ENCODE measurements around the gene OTUD5. TPM values are rescaled to one million over a fixed set of nuclear protein-coding genes. Genes with fewer than 3 reads are reported as not detected.
A peak's percentile ranks its signal among the peaks of the same experiment; 100 is the strongest.
"Not testable (repeated sequence)": the region's sequence is repeated elsewhere in the genome, so short reads cannot be mapped to it uniquely, and the experiment has no call there.

Gene OTUD5
- 67.2 TPM for polyA plus RNA-seq (ENCODE audit: insufficient read length)
- long read RNA-seq, donor 1, transcript OTUD5-202 (9 exons, 2,692 nt), result major isoform, 6 of 15 reads
- long read RNA-seq, donor 1, partial matches to known transcripts, result 7 of 15 reads
- long read RNA-seq, donor 1, other reads (novel, unspliced or antisense), result 0 of 15 reads
- long read RNA-seq, donor 2, partial matches to known transcripts, result 0 of 2 reads
- long read RNA-seq, donor 2, other reads (novel, unspliced or antisense), result 0 of 2 reads
- long read RNA-seq, donor 3, partial matches to known transcripts, result 69 of 83 reads
- long read RNA-seq, donor 3, other reads (novel, unspliced or antisense), result 11 of 83 reads
- long read RNA-seq, donor 4, result 0 reads
- long read RNA-seq, donor 5, partial matches to known transcripts, result 0 of 3 reads
- long read RNA-seq, donor 5, other reads (novel, unspliced or antisense), result 0 of 3 reads
- long read RNA-seq, donor 6, transcript OTUD5-202 (9 exons, 2,692 nt), result major isoform, 6 of 7 reads
- long read RNA-seq, donor 6, partial matches to known transcripts, result 0 of 7 reads
- long read RNA-seq, donor 6, other reads (novel, unspliced or antisense), result 0 of 7 reads
- long read RNA-seq, donor 7, partial matches to known transcripts, result 0 of 5 reads
- long read RNA-seq, donor 7, other reads (novel, unspliced or antisense), result 0 of 5 reads
- long read RNA-seq, donor 8, result 0 reads

GRCh38 chrX:48957477-48957826 is at the start of gene OTUD5:
Gene OTUD5, minus strand, starts transcription at chrX:48957607. Its CDS starts 37 bp downstream, at chrX:48957570.
- no peak for DNase-seq

- no peak for DNase-seq
Observed at GRCh38 chrX:49003696-49004095, 46.3 kb upstream of the OTUD5 start.

- DNase-seq, result peak; percentile 86
Observed at GRCh38 chrX:49002091-49002935, 44.9 kb upstream of the OTUD5 start, which contains the start of gene GRIPAP1. Gene GRIPAP1, minus strand, starts transcription at chrX:49002264. Its CDS starts 35 bp downstream, at chrX:49002229.

- DNase-seq, result peak; percentile 19
Observed at GRCh38 chrX:49001521-49002090, 44.2 kb upstream of the OTUD5 start.

GRCh38 chrX:49000636-49001035 is 43.2 kb upstream of the OTUD5 start:
- no peak for DNase-seq

GRCh38 chrX:48999030-48999429 is 41.6 kb upstream of the OTUD5 start:
- DNase-seq, result no peak

GRCh38 chrX:48998391-48998790 is 41.0 kb upstream of the OTUD5 start:
- DNase-seq, result no peak

GRCh38 chrX:48997865-48998264 is 40.5 kb upstream of the OTUD5 start:
- no peak for DNase-seq

- no peak for DNase-seq
Observed at GRCh38 chrX:48997455-48997854, 40.0 kb upstream of the OTUD5 start.

- no peak for DNase-seq
Observed at GRCh38 chrX:48996969-48997368, 39.6 kb upstream of the OTUD5 start.

GRCh38 chrX:48992341-48992740 is 34.9 kb upstream of the OTUD5 start:
- no peak for DNase-seq

GRCh38 chrX:48989483-48989882 is 32.1 kb upstream of the OTUD5 start:
- DNase-seq, result no peak

- DNase-seq, result no peak
Observed at GRCh38 chrX:48983896-48984295, 26.5 kb upstream of the OTUD5 start.

GRCh38 chrX:48983081-48983480 is 25.7 kb upstream of the OTUD5 start:
- no peak for DNase-seq

GRCh38 chrX:48981178-48981577 is 23.8 kb upstream of the OTUD5 start:
- DNase-seq, result no peak

GRCh38 chrX:48980341-48980740 is 22.9 kb upstream of the OTUD5 start:
- not testable (repeated sequence) for DNase-seq

GRCh38 chrX:48978226-48978625 is 20.8 kb upstream of the OTUD5 start:
- no peak for DNase-seq

- no peak for DNase-seq
Observed at GRCh38 chrX:48976086-48976485, 18.7 kb upstream of the OTUD5 start.

- DNase-seq, result no peak
Observed at GRCh38 chrX:48975541-48975940, 18.1 kb upstream of the OTUD5 start.

GRCh38 chrX:48975041-48975440 is 17.6 kb upstream of the OTUD5 start:
- no peak for DNase-seq

- no peak for DNase-seq
Observed at GRCh38 chrX:48974574-48974973, 17.2 kb upstream of the OTUD5 start.

- DNase-seq, result no peak
Observed at GRCh38 chrX:48974033-48974432, 16.6 kb upstream of the OTUD5 start.
